Measurements from ENCODE around the gene CBX7. TPM values are rescaled to one million over a fixed set of nuclear protein-coding genes. Genes with fewer than 3 reads are reported as not detected.

The CBX7 gene
- total RNA-seq, 4 donors from 2014 or later = 189 to 264 (median 206) TPM

DNA sequence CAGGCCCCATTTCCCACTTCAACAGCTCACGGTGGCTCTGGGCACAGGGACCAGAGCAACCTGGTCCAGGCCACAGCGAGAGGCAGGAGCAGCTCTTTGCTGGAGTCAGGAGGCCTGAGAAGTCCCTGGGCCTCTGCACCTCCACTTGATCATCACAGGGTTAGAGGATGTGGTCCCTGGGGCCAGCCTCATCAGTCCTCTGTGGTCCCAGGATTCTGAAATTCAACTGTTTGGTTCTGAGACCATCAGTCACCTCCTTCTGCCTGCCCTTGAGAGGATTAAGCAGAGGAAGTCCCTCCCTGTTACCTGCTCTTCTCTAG is 24.9 kb upstream of the CBX7 start:
- H3K27me3 ChIP-seq = no peaks in the 10 kb centered on the region
- no peak for DNase-seq (ENCODE audit: low spot score in 2 of 2)
- H3K27ac ChIP-seq = peak overlapping the region in 3 of 4 donors; percentile 85 to 95 (median 92)
- H3K4me1 ChIP-seq = peaks cover 3 to 74% (median 45%) of the 10 kb centered on the region in 4 donors
- H3K9me3 ChIP-seq = peaks cover 0 to 10% (median 0%) of the 10 kb centered on the region in 4 donors
- H3K4me3 ChIP-seq = no peak overlapping the region
- 80 to 82% methylated on average over 1 to 2 of the region's 2 CpGs for WGBS, 2 donors
- H3K36me3 ChIP-seq = no peaks in the 10 kb centered on the region
- TF ChIP-seq EP300 (IDR thresholded peaks at IDR 0.05) (no peak), POLR2A (IDR thresholded peaks at IDR 0.05) (no peak)
- TF ChIP-seq, protein P1, sequence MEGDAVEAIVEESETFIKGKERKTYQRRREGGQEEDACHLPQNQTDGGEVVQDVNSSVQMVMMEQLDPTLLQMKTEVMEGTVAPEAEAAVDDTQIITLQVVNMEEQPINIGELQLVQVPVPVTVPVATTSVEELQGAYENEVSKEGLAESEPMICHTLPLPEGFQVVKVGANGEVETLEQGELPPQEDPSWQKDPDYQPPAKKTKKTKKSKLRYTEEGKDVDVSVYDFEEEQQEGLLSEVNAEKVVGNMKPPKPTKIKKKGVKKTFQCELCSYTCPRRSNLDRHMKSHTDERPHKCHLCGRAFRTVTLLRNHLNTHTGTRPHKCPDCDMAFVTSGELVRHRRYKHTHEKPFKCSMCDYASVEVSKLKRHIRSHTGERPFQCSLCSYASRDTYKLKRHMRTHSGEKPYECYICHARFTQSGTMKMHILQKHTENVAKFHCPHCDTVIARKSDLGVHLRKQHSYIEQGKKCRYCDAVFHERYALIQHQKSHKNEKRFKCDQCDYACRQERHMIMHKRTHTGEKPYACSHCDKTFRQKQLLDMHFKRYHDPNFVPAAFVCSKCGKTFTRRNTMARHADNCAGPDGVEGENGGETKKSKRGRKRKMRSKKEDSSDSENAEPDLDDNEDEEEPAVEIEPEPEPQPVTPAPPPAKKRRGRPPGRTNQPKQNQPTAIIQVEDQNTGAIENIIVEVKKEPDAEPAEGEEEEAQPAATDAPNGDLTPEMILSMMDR (IDR thresholded peaks at IDR 0.05) = no peak

DNA sequence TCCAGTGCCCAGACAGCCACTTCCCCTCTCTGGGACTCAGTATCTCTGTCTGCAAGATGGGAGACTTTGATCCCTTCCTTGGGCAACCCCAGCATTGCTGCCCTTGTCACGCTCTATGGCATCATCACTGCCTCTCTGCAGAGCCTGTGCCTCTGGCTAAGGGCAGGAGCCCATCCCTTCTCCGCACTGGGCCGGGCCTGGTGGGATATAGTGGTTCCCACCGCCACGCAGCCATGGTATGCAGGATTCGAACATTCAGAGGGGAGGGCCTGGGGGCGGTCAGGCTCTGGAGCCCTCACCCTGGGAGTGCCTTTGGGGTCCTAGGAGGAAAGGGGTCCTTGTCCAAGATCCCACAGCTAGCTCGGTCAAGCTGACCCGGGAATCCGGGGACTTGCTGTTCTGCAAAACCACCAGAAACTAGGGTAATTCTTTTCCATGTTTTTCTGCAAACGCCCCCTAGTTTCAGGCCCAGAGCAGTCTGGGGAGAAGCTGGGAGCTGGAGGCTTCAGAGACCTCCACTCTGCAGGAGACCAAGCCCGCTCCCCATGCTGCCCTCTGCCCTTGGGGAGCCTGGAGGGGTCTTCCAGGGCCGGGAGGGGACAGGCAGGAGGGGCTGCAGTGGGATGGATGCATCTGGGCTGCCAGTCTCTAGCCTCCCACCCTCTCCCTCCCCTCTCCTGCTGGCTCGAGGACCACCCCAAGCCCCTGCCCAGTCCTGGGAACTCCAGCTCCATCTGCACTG is 24.4 kb upstream of the CBX7 start:
- no peak overlapping the region for H3K4me3 ChIP-seq
- TF ChIP-seq POLR2A (IDR thresholded peaks at IDR 0.05) (no peak), EP300 (IDR thresholded peaks at IDR 0.05) (no peak)
- TF ChIP-seq, protein P1 (IDR thresholded peaks at IDR 0.05) = no peak
- peaks cover 0 to 6% (median 0%) of the 10 kb centered on the region in 4 donors for H3K9me3 ChIP-seq
- H3K4me1 ChIP-seq = peaks cover 3 to 80% (median 49%) of the 10 kb centered on the region in 4 donors
- peak overlapping the region; percentile 60 to 95 (median 88) for H3K27ac ChIP-seq
- WGBS, 2 donors = 58 to 72% methylated on average over 7 to 13 of the region's 14 CpGs
- H3K36me3 ChIP-seq = no peaks in the 10 kb centered on the region
- no peaks in the 10 kb centered on the region for H3K27me3 ChIP-seq
- no peak for DNase-seq (ENCODE audit: low spot score in 2 of 2)

DNA sequence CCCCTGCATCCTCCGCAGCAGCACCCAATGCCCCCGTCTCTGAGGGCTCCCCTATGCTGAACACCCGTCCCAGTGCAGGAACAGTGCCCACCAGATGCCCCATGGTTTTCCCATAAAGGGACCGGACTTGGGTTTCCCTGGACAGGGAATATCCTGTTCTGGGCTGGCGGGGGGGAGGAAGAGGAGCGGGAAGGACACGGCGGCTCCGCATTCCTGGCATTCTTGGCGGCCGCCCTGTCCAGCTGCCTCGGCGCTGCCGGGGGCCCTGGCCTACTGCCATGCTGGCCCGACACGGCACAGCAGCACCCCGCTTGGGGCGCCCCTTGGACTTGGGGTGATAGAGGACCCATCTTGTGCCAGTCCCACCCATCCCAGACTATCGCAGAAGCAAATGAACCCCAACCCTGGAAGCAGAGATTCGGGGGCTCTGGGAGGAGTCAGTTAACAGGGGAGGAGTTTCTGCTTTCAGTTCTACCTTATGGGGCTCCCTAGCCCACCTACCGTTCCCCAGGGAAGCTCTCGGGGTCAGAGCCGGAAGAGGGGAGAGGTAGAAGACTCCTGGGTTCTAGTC is 23.7 kb upstream of the CBX7 start:
- Histone ChIP-seq H3K27me3 (no peaks in the 10 kb centered on the region), H3K36me3 (no peaks in the 10 kb centered on the region), H3K9me3 (no peaks in the 10 kb centered on the region), H3K4me3 (no peak overlapping the region), H3K27ac (peak overlapping the region; percentile 60 to 95 (median 88)), H3K4me1 (peaks cover 3 to 86% (median 56%) of the 10 kb centered on the region in 4 donors)
- peak; percentile 44 to 52 for DNase-seq (ENCODE audit: low spot score in 2 of 2)
- TF ChIP-seq, protein P1 (IDR thresholded peaks at IDR 0.05) = no peak
- TF ChIP-seq EP300 (IDR thresholded peaks at IDR 0.05) = peak; percentile 69 to 91
- no peak for TF ChIP-seq POLR2A (IDR thresholded peaks at IDR 0.05)
- WGBS, 2 donors = 5 to 24% methylated on average over 21 to 23 of the region's 23 CpGs

DNA sequence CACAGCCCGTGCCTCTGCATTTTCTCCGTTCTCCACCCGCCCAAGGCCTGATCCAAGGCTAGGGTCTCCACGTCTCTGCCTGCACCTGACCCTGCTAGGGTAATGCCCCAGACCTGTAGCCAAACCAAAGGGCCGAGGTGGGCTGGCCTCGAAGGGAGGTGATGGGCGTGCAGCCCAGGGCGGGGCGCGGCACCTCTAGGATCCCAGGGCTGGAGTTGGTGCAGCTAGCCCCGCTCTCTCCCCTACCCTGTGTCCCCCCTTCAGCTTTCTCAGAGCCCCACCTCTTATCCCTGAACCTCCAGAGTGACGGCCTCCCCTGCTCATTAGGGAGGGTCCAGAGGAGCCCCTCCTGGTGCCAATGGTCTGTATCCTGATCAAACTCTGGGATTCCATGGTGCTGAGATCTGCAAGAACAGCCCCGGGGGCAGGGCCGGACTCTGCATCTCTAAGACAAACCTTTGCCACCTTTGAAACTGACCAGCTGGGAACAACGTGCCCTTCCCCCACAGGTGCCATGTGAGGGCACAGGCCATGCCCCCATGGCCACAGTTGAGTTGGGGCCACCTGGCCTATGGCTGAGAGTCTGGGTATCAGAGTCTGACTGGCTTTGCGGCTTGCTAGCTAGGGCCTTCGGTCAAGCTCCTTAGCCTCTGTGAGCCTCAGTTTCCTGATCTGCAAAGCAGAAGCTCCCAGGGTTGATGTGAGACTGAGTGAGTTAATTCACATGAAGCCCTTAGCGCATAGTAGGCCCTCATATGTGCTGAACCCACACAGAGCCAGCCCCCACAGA is 23.1 kb upstream of the CBX7 start:
- TF ChIP-seq POLR2A (IDR thresholded peaks at IDR 0.05) (no peak), EP300 (IDR thresholded peaks at IDR 0.05) (no peak)
- TF ChIP-seq, protein P1 (IDR thresholded peaks at IDR 0.05) = no peak
- no peak for DNase-seq (ENCODE audit: low spot score in 2 of 2)
- Histone ChIP-seq H3K9me3 (no peaks in the 10 kb centered on the region), H3K27ac (peak overlapping the region; percentile 60 to 95 (median 88)), H3K4me3 (no peak overlapping the region), H3K4me1 (peaks cover 3 to 93% (median 62%) of the 10 kb centered on the region in 4 donors), H3K27me3 (no peaks in the 10 kb centered on the region), H3K36me3 (no peaks in the 10 kb centered on the region)
- 53% methylated on average over 10 to 18 of the region's 18 CpGs for WGBS, 2 donors
